SK-N-SH treated with all-trans-retinoic acid at 6 μM for 48 hours (cell line): ENCODE data around the gene STXBP1.
A peak's percentile ranks its signal among the peaks of the same experiment; 100 is the strongest.

Experiments
- ATAC-seq: fragments of 200-7000 bp; cut with Tn5 transposase; 3 replicates; pipeline ENCODE4 v1.9.1; 2020; ENCODE audit warnings: mild to moderate bottlenecking, moderate library complexity
- BACH2 ChIP-seq: fragments of 250-450 bp; sonication (Bioruptor Pico); IDR thresholded peaks from 2 replicates; pipeline ENCODE4 v1.9.0; 2021; ENCODE audit warnings: mild to moderate bottlenecking, borderline replicate concordance
- CSDC2 ChIP-seq: fragments of 250-450 bp; sonication (Bioruptor Pico); IDR thresholded peaks from 2 replicates; pipeline ENCODE4 v1.5.0; 2020; ENCODE audit warnings: mild to moderate bottlenecking, moderate library complexity
- GLIS3 ChIP-seq: fragments of 250-450 bp; sonication (Bioruptor Pico); IDR thresholded peaks from 2 replicates; pipeline ENCODE4 v1.5.0; 2020; ENCODE audit warnings: mild to moderate bottlenecking, moderate library complexity
- ISL1 ChIP-seq: fragments of 250-450 bp; sonication (Bioruptor Pico); IDR thresholded peaks from 2 replicates; pipeline ENCODE4 v2.1.2; 2022; ENCODE audit warnings: mild to moderate bottlenecking, moderate library complexity
- PPARA ChIP-seq: fragments of 250-450 bp; sonication (Bioruptor Pico); IDR thresholded peaks from 2 replicates; pipeline ENCODE4 v1.5.0; 2020; ENCODE audit warnings: mild to moderate bottlenecking, borderline replicate concordance
- RARB ChIP-seq: fragments of 250-450 bp; sonication (Bioruptor Pico); IDR thresholded peaks from 2 replicates; pipeline ENCODE4 v1.8.0; 2021; ENCODE audit warnings: mild to moderate bottlenecking, moderate library complexity
- SNAI2 ChIP-seq: fragments of 250-450 bp; sonication (Bioruptor Pico); IDR thresholded peaks from 2 replicates; pipeline ENCODE4 v1.5.0; 2020; ENCODE audit warnings: mild to moderate bottlenecking, moderate library complexity
- TCF4 ChIP-seq: fragments of 250-450 bp; sonication (Bioruptor Pico); IDR thresholded peaks from 2 replicates; pipeline ENCODE4 v1.8.0; 2021; ENCODE audit warnings: mild to moderate bottlenecking, moderate library complexity, borderline replicate concordance
- TOX ChIP-seq: fragments of 250-450 bp; sonication (Bioruptor Pico); IDR thresholded peaks from 2 replicates; pipeline ENCODE4 v1.8.0; 2021; ENCODE audit warnings: mild to moderate bottlenecking, moderate library complexity, borderline replicate concordance
- ZC3H10 ChIP-seq: fragments of 250-450 bp; sonication (Bioruptor Pico); IDR thresholded peaks from 2 replicates; pipeline ENCODE4 v1.5.1; 2021; ENCODE audit warnings: mild to moderate bottlenecking, moderate library complexity
- ZFP3 ChIP-seq: fragments of 250-450 bp; sonication (Bioruptor Pico); IDR thresholded peaks from 2 replicates; pipeline ENCODE4 v1.5.0; 2020; ENCODE audit warnings: mild to moderate bottlenecking, moderate library complexity
- ZFP30 ChIP-seq: fragments of 450-650 bp; formaldehyde crosslinking; IDR thresholded peaks from 2 replicates; pipeline ENCODE4 v1.5.0; 2022; ENCODE audit warnings: mild to moderate bottlenecking, moderate library complexity
- ZNF565 ChIP-seq: fragments of 450-650 bp; formaldehyde crosslinking; conservative IDR thresholded peaks from 2 replicates; pipeline ENCODE4 v1.5.0; 2020; ENCODE audit warnings: low read depth, mild to moderate bottlenecking, moderate library complexity
- ZNF70 ChIP-seq: fragments of 450-650 bp; formaldehyde crosslinking; IDR thresholded peaks from 2 replicates; pipeline ENCODE4 v1.5.0; 2020; ENCODE audit warnings: mild to moderate bottlenecking, moderate library complexity
- ZNF8 ChIP-seq: fragments of 450-650 bp; formaldehyde crosslinking; IDR thresholded peaks from 2 replicates; pipeline ENCODE4 v1.5.0; 2020; ENCODE audit warnings: mild to moderate bottlenecking, moderate library complexity
- TF ChIP-seq, protein P1 (sequence below): fragments of 250-450 bp; sonication (Bioruptor Pico); IDR thresholded peaks from 2 replicates; pipeline ENCODE4 v1.8.0; 2020; ENCODE audit warnings: mild to moderate bottlenecking, moderate library complexity, borderline replicate concordance
- TF ChIP-seq, protein P2 (sequence below): fragments of 250-450 bp; sonication (Bioruptor Pico); IDR thresholded peaks from 2 replicates; pipeline ENCODE4 v1.8.0; 2021; ENCODE audit warnings: low read depth, mild to moderate bottlenecking, moderate library complexity, borderline replicate concordance
- TF ChIP-seq, protein P3 (sequence below): fragments of 250-450 bp; sonication (Bioruptor Pico); IDR thresholded peaks from 2 replicates; pipeline ENCODE4 v1.5.1; 2020; ENCODE audit warnings: low read depth, mild to moderate bottlenecking, moderate library complexity
- TF ChIP-seq, protein P4 (sequence below): fragments of 250-450 bp; sonication (Bioruptor Pico); IDR thresholded peaks from 2 replicates; pipeline ENCODE4 v1.5.0; 2020; ENCODE audit warnings: mild to moderate bottlenecking, moderate library complexity

STXBP1 gene

DNA sequence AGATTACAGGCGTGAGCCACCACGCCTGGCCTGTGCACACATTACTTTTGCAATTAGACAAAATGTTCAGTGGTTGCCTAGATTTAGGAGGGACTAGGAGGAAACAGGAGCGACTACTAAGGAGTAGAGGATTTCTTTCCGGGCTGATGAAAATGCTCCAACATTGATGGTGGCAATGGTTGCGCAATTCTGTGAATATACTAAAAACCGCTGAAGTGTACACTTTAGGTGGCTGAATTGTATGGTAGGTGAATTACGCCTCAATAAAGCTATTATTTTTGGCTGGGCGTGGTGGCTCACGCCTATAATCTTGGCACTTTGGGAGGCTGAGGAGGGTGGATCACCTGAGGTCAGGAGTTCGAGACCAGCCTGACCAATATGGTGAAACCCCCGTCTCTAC lies 46.8 kb upstream of the STXBP1 start:
- no peak for ATAC-seq
- TF ChIP-seq, protein P1, sequence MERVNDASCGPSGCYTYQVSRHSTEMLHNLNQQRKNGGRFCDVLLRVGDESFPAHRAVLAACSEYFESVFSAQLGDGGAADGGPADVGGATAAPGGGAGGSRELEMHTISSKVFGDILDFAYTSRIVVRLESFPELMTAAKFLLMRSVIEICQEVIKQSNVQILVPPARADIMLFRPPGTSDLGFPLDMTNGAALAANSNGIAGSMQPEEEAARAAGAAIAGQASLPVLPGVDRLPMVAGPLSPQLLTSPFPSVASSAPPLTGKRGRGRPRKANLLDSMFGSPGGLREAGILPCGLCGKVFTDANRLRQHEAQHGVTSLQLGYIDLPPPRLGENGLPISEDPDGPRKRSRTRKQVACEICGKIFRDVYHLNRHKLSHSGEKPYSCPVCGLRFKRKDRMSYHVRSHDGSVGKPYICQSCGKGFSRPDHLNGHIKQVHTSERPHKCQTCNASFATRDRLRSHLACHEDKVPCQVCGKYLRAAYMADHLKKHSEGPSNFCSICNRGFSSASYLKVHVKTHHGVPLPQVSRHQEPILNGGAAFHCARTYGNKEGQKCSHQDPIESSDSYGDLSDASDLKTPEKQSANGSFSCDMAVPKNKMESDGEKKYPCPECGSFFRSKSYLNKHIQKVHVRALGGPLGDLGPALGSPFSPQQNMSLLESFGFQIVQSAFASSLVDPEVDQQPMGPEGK (CRISPR knock-in tag) = no peak
- TF ChIP-seq RARB (CRISPR knock-in tag) (no peak), TOX (CRISPR knock-in tag) (no peak), BACH2 (CRISPR knock-in tag) (no peak), PPARA (CRISPR knock-in tag) (no peak), ZFP3 (CRISPR knock-in tag) (no peak), SNAI2 (CRISPR knock-in tag) (no peak), ZFP30 (CRISPR knock-in tag) (no peak), ZNF8 (CRISPR knock-in tag) (no peak)
- TF ChIP-seq, protein P2, sequence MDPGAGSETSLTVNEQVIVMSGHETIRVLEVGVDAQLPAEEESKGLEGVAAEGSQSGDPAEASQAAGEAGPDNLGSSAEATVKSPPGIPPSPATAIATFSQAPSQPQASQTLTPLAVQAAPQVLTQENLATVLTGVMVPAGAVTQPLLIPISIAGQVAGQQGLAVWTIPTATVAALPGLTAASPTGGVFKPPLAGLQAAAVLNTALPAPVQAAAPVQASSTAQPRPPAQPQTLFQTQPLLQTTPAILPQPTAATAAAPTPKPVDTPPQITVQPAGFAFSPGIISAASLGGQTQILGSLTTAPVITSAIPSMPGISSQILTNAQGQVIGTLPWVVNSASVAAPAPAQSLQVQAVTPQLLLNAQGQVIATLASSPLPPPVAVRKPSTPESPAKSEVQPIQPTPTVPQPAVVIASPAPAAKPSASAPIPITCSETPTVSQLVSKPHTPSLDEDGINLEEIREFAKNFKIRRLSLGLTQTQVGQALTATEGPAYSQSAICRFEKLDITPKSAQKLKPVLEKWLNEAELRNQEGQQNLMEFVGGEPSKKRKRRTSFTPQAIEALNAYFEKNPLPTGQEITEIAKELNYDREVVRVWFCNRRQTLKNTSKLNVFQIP (CRISPR knock-in tag) = no peak
- TF ChIP-seq, protein P3, sequence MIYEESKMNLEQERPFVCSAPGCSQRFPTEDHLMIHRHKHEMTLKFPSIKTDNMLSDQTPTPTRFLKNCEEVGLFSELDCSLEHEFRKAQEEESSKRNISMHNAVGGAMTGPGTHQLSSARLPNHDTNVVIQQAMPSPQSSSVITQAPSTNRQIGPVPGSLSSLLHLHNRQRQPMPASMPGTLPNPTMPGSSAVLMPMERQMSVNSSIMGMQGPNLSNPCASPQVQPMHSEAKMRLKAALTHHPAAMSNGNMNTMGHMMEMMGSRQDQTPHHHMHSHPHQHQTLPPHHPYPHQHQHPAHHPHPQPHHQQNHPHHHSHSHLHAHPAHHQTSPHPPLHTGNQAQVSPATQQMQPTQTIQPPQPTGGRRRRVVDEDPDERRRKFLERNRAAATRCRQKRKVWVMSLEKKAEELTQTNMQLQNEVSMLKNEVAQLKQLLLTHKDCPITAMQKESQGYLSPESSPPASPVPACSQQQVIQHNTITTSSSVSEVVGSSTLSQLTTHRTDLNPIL (CRISPR knock-in tag) = no peak

DNA sequence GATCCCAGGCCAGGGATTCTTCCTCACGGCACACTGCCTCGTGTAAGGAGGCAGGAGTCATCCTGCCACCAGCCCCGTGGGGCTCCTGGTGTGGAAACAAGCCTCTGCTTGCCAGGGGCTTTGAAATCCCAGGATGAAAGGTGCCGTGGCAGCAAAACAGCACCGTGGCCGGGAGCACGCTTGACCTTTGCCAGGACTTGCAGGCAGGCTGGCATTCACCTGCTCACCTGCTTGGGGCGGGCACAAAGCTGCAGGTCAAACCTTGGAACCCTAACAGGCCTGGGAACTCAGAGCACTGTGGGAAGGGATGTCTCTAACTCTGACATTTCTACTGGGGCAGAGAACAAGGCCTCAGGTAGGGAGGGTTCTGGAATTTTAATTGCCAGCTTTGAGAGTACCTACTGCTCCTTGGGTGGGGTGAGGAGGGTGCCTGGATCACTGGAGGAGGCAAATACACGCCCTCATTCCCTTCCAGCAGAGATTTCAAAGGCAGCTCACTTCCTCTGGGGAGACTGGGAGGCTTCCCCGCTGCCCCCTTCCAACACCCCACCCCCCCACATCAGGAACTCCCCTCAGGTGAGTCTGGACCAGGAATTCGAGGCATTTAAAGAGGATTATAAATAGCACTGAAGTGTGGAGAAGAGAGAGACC lies 45.6 kb upstream of the STXBP1 start:
- TF ChIP-seq, protein P4, sequence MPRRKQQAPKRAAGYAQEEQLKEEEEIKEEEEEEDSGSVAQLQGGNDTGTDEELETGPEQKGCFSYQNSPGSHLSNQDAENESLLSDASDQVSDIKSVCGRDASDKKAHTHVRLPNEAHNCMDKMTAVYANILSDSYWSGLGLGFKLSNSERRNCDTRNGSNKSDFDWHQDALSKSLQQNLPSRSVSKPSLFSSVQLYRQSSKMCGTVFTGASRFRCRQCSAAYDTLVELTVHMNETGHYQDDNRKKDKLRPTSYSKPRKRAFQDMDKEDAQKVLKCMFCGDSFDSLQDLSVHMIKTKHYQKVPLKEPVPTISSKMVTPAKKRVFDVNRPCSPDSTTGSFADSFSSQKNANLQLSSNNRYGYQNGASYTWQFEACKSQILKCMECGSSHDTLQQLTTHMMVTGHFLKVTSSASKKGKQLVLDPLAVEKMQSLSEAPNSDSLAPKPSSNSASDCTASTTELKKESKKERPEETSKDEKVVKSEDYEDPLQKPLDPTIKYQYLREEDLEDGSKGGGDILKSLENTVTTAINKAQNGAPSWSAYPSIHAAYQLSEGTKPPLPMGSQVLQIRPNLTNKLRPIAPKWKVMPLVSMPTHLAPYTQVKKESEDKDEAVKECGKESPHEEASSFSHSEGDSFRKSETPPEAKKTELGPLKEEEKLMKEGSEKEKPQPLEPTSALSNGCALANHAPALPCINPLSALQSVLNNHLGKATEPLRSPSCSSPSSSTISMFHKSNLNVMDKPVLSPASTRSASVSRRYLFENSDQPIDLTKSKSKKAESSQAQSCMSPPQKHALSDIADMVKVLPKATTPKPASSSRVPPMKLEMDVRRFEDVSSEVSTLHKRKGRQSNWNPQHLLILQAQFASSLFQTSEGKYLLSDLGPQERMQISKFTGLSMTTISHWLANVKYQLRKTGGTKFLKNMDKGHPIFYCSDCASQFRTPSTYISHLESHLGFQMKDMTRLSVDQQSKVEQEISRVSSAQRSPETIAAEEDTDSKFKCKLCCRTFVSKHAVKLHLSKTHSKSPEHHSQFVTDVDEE (CRISPR knock-in tag) = no peak
- no peak for TF ChIP-seq ISL1 (CRISPR knock-in tag)

DNA sequence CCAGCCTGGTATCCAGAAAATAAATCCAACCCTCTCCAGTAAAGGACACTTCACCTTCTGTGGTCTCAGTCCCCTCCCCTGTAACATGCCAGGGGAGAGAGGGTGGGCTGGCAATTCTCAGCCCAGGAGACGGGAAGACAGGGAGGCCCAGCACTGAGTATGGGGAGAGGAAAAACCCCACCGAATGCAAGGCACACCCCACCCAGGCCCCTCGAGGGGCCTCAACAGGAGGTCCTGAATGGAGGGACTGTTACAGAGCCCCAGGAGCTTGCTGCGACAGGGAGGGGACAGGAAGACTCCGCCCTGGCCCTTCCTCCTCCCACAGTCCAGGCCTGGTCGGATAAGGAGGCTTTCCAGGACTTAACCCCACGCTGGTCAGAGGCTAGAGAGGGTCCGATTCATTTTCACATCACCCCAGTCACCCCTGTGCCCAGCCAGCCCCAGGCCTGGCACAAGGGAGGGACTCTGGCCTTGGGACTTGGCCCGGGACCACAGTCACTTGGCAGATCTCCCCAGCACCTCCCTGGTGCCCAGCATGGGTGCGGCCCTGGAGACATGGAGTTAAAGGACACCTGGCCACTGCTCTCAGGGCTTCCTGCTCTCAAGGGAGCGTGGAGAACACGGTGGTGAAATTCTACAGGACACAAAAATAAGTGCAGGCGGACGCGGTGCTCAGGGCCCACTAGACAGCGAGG lies 44.9 kb upstream of the STXBP1 start:
- TF ChIP-seq GLIS3 = no peak
- TF ChIP-seq, protein P3 (CRISPR knock-in tag) = no peak
- TF ChIP-seq, all 23 proteins: peak for 0
- peak; percentile 64 for ATAC-seq

More for the DNA sequence above, 45.6 kb upstream of the STXBP1 start:
- ATAC-seq = no peak

DNA sequence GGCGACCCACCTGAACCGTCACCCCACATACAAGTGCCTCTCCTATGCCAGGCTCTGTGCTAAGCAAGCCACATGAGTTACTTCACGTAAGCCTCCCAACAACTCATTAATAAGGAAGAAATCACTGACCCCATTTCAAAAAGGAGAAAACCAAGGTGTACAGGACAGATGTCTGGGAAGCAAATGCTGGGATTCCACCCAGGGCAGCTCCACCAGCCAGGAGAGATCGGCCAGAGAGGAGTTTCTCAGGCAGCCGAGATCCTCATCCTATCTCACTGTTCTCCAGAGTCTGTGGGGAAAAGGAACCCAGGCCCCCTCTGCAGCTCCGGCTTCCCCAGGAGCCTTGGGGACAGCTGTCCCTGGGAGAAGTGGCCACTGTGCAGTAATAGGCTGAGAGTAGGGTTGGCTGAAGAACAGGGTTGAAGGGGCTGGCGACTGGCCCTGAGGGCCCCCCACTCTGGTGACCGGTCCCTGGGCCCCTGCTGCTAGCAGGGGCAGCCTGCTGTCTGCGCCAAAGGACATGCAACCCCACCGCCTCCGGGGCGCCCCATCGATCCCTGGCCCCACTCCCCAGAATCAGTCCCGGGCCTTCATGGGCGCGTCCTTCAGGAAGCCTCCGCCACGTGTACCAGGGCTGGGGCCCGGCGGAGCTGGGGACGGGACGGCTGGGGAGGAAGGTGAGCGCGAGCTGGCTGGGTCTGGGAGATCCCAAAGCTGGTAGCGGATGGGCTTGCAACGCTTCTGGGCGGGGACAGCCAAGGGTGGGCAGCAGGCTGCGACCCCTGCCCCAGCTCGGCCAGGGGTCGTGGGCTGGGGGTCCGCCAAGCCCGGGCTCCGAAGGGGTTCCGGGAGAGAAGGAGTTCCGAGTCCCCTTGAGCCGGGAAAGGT lies 44.1 kb upstream of the STXBP1 start:
- ATAC-seq = peak; percentile 27
- TF ChIP-seq ZNF565 (CRISPR knock-in tag) = no peak
- TF ChIP-seq TCF4 (CRISPR knock-in tag) = no peak
- TF ChIP-seq CSDC2 (CRISPR knock-in tag) = no peak
- no peak for TF ChIP-seq ZFP30 (CRISPR knock-in tag)
- TF ChIP-seq ZC3H10 = no peak
- no peak for TF ChIP-seq ZNF70 (CRISPR knock-in tag)
